CD4-positive, alpha-beta T cell treated with Interferon alpha-2 for 1 hour (primary cell): ENCODE measurements around the gene SEMA6C.
"Not testable (repeated sequence)": the region's sequence is repeated elsewhere in the genome, so short reads cannot be mapped to it uniquely, and the experiment has no call there.

ENCODE experiments used
- DNase-seq, 2 donors: peaks; one replicate each; pipeline ENCODE4 v3.0.0-alpha.2; 2020 to 2022

SEMA6C gene, protein sequence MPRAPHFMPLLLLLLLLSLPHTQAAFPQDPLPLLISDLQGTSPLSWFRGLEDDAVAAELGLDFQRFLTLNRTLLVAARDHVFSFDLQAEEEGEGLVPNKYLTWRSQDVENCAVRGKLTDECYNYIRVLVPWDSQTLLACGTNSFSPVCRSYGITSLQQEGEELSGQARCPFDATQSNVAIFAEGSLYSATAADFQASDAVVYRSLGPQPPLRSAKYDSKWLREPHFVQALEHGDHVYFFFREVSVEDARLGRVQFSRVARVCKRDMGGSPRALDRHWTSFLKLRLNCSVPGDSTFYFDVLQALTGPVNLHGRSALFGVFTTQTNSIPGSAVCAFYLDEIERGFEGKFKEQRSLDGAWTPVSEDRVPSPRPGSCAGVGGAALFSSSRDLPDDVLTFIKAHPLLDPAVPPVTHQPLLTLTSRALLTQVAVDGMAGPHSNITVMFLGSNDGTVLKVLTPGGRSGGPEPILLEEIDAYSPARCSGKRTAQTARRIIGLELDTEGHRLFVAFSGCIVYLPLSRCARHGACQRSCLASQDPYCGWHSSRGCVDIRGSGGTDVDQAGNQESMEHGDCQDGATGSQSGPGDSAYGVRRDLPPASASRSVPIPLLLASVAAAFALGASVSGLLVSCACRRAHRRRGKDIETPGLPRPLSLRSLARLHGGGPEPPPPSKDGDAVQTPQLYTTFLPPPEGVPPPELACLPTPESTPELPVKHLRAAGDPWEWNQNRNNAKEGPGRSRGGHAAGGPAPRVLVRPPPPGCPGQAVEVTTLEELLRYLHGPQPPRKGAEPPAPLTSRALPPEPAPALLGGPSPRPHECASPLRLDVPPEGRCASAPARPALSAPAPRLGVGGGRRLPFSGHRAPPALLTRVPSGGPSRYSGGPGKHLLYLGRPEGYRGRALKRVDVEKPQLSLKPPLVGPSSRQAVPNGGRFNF

GRCh38 chr1:151146412-151147131 is at the start of gene SEMA6C:
Gene SEMA6C, minus strand, starts transcription at chr1:151146631. Its CDS starts 4,010 bp downstream, at chr1:151142621.
- peak; percentile 84 to 89 for DNase-seq

DNA sequence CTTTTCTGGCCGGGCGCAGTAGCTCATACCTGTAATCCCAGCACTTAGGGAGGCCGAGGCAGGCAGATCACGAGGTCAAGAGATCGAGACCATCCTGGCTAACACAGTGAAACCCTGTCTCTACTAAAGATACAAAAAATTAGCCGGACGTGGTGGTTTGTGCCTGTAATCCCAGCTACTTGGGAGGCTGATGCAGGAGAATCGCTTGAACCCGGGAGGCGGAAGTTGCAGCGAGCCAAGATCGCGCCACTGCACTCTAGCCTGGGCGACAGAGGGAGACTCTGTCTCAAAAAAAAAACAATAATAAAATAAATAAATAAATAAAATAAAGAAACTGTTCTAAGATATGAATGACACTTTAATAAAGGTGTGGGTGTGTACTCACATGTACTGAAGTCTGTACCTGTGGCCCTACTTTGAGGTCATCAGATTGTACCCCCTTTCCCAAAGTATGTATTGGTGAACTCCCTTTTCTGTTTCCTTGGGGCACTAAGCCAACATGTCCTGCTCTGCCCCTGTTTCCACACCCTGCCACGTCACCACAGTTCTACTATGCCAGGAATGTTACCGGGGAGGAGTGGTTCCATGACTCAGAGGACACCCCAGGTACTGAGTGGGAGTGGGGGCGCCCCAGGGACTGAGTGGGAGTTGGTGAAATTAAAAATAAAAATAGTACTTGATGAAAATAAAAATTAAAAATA is 48.6 kb upstream of the SEMA6C start:
- not testable (repeated sequence) for DNase-seq

GRCh38 chr1:151193856-151194255 is 47.4 kb upstream of the SEMA6C start:
- DNase-seq: no peak

GRCh38 chr1:151193304-151193703 is 46.9 kb upstream of the SEMA6C start:
- no peak for DNase-seq

DNA sequence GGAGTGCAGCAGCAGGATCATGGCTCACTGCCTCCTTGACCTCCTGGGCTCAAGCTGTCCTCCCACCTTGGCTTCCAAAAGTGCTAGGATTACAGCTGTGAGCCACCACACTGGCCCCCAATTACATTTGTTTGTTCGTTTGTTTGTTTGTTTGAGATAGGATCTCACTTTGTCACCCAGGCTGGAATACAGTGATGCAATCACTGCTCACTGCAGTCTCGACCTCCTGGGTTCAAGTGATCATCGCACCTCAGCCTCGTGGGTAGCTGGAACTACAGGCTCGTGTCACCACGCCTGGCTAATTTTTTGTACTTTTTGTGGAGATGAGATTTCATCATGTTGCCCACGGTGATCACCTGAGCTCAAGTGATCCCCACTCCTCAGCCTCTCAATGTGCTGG is 45.6 kb upstream of the SEMA6C start:
- no peak for DNase-seq

DNA sequence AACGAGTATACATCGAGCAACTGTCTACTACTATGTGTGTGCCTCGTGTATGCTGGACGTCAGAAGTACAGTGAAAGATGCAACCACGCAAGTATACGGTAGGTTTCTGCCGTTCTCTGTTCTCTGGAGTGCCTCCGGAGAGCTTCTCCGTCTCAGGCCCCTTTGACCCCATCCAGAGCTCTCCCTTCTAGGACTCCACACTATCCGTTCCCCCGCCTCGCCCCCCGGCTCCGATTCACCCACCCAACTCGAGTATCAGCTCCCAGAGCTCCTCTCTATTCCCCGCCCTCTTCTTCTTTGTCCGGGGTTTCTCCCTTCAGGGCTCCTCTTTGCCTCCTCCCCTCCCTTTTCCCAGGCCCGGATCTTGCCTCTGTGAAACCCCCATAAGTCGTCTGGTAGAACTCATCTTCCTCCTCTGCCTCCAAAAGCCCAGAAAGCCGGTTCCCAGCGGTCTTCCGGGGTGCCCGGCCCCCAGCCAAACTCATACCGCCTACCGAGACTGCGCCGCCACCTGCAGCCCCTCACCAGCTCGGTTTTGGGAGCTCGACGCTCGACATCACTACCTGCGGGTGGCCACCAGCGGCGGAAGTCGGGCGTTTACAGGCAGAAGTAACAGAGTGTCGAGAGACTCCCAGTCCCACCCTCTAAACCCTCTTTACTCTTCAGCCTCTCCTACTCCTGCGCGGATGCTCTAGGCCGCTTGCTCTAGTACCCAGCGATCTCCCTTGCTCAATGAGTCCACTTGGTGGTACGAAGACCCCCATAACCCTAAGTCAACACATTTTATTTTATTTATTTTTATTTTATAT is 43.4 kb upstream of the SEMA6C start, which contains the start of gene VPS72:
Gene VPS72, minus strand, starts transcription at position 561 of the 809 bp plus-strand sequence. Its CDS starts 76 bp downstream, at position 485.
- peak; percentile 81 to 88 for DNase-seq

DNA sequence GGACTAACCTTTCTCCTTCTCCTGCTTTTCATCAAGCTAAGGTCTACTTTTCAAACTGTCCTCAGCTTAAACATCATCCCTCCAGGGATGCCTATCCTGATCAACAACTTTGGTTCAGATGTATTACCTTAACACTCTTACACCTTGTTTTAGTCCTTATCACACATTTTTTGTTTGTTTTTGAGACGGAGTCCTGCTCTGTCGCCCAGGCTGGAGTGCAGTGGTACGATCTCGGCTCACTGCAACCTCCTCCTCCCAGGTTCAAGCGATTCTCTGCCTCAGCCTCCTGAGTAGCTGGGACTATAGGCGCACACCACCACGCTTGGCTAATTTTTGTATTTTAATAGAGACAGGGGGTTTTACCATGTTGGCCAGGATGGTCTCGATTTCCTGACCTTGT is 42.2 kb upstream of the SEMA6C start:
- DNase-seq: not testable (repeated sequence)

DNA sequence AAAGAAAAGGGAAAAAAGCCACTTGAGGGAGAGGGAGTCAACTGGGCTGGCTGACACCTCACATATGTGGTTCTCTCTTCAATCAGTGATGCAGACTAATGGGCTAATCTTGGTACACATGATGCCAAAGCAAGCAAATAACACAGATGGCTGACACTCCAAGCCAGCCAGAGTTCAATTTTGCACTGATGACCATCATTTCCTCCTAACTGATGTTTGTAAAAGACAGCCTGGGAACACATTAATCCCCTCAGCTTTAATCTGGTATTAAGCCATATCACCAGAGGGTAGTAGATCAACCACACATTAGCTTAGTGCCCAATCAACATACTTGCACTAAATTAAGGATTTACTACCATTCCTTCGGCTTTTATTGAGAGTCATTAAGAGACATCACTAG is 40.8 kb upstream of the SEMA6C start:
- DNase-seq: no peak

- no peak for DNase-seq
Measured at GRCh38 chr1:151184211-151184610, 37.8 kb upstream of the SEMA6C start.

DNA sequence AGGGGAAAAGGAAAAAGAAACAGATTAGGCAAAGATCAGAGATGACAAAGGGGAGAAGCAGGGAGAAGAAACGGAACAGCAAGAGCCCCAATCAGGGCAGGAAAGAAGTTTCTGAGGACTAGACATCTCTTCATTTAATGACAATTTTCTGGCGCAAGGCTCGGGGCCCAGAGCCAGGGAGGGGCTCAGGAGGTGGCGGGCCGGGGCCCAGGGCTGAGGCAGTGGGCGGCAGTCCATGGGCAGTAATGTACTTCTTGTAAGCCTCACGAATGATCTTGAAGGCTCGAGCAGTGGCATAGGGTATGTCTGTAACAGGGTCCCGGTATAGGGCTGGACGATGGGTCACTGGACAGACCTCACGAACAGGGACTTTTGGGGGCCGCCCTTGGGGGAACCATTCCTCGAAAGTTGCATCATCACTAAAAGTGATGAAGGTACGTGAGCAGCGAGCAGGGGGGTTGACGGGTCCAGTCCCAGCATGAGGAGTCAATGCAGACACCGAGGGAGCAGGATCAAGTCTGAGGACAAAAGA is 30.1 kb upstream of the SEMA6C start:
- no peak for DNase-seq

DNA sequence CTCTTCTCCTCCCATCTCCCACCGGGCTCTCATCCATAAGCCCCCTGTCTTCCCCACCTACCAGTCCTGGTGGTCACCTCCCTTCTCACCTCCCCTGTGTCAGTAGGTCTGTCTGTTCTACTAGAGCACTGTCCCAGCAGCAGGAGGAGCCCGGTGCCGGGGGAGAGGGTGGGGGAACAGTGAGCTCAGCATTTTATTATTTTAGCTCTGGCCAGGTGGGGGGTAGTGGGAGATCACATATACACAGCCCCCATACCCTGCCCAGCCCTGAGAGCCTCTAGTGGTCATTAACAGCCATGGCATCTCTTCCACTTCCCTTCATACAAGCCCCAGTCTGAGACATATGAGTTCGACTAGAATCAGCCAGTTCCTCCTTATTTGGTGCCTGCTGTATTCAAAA is 29.4 kb upstream of the SEMA6C start, which contains the start of gene TMOD4:
Gene TMOD4, minus strand, starts transcription at position 119 of the 400 bp plus-strand sequence. CDS start 1,106 bp downstream, outside the sequence.
- DNase-seq: no peak

DNA sequence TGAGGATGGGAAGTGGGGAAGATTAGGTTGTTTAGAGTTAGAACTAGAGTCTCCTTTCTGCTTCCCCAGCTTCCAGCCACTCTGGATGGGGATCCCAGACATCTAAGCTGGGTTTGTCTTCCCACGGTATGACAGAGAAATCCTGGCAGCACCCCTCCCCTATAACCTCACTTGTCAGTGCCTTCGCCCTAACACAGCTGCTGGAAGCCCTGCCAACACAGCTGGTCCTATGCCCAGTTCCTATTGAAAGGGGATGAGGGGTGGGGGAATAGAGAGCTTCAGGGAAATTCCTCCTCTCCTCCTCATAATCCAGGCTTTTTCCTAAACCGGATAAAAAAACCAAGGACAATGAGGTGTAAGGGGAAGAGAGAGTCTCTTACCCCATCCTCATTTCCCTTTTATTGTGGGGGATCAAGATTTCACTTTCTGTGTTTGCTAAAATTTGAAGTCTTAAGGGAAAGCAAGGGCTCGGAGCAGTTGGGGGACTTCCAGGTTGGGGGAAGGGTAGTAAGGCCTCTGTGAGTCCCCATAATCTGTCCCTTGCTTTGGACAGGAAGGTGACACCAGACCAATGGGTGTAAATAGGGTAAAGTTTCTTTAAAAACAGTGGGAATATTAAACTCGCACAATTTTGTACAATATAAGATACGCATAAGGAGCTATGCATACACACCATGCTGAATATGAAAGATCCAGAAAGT is 28.8 kb upstream of the SEMA6C start:
- no peak for DNase-seq

- DNase-seq: no peak
Measured at GRCh38 chr1:151171190-151171589, 24.8 kb upstream of the SEMA6C start.

- no peak for DNase-seq
Measured at GRCh38 chr1:151167116-151167515, 20.7 kb upstream of the SEMA6C start.

- no peak for DNase-seq
Measured at GRCh38 chr1:151166505-151166956, 20.1 kb upstream of the SEMA6C start.

DNA sequence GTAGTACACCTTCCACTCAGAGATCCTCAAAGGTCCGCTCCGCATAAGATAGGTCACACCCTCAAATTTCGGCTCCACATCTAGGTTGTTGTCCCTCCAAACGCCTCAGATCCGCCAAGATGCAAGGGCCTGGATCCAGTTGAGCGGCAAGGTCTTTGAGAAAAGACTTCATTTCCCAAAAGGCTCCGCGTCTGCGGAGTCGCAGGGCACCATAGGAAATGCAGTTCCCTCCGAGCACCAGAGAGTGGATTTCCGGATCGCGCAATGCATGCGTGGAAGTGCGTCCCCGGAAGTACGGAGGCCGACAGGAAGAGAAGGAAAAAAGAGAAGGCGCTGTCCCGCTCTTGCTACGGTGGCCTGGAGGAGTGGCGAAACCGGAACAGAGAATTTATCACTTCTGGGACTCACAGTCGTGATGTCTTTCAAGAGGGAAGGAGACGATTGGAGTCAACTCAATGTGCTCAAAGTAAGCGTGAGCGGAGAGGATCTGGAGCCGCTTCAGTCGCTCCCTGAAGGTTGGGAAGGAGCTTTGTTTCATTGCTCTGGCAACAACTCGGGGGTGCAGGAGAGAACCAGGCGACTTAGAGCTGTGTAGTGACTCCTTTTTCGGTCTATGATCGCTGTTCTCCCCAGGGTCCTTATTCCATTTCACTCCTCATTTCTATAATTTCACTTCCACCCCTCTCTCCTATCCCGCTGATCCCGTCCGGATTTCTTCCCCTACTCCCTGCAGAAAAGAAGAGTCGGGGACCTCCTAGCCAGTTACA is 19.5 kb upstream of the SEMA6C start, which contains the start of the genes LYSMD1 and SCNM1:
Gene LYSMD1, minus strand, starts transcription at position 165 of the 767 bp plus-strand sequence. CDS start 644 bp downstream, outside the sequence.
Gene SCNM1, plus strand, starts transcription at position 407 of the 767 bp plus-strand sequence. Its CDS starts 9 bp downstream, at position 416.
- peak; percentile 97 to 98 for DNase-seq

DNA sequence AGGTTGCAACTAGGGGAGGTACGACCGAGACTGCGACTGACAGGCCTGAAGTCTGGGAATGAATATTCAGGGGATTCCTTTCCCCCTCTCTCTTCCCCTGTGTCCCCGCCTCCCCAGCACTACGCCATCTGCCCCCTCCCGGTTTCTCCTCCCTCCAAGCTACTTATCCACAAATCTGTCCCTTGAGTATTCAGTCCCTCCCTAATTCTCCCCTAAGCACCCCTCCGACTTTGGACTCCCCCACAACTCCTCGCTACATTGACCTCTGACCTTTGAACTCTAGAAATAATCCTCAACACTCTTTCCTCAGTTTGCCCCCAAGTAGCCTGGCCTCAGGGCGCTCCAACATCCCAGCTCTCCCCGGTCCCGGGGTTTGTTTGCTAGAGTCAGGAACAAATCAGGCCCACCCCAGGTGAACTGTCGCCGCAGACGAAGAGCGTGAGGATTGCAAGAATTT is 18.9 kb upstream of the SEMA6C start:
- DNase-seq: no peak

GRCh38 chr1:151164732-151165280 is 18.4 kb upstream of the SEMA6C start:
- no peak for DNase-seq

GRCh38 chr1:151159373-151159772 is 12.9 kb upstream of the SEMA6C start:
- no peak for DNase-seq
